HFF-Myc (cell line): ENCODE data around the gene FEM1C.

Experiments
- DNase-seq: peaks from one replicate; pipeline ENCODE4 v3.0.0-alpha.2; 2011; ENCODE audit warnings: low read depth; ENCODE audit errors: extremely low read depth
- H3K4me3 ChIP-seq: replicated peaks from 2 replicates; pipeline ENCODE4 v1.5.1; 2011; ENCODE audit warnings: low read depth, mild to moderate bottlenecking, control low read depth, low read length
- CTCF ChIP-seq: IDR thresholded peaks from 2 replicates; pipeline ENCODE4 v1.5.1; 2012; ENCODE audit warnings: mild to moderate bottlenecking, low read depth, low read length, control low read depth; ENCODE audit errors: missing control alignments

The FEM1C gene

GRCh38 chr5:115583474-115583873 lies 38.9 kb upstream of the FEM1C start:
- H3K4me3 ChIP-seq: no peak overlapping the region
- peak; percentile 27 for DNase-seq
- TF ChIP-seq CTCF: no peak

GRCh38 chr5:115580941-115581340 lies 36.4 kb upstream of the FEM1C start:
- TF ChIP-seq CTCF: no peak
- DNase-seq: no peak

GRCh38 chr5:115579747-115580173 lies 35.2 kb upstream of the FEM1C start:
- H3K4me3 ChIP-seq: no peak overlapping the region
- DNase-seq: no peak
- TF ChIP-seq CTCF: no peak

More at GRCh38 chr5:115580941-115581340, 36.4 kb upstream of the FEM1C start:
- no peak overlapping the region for H3K4me3 ChIP-seq

GRCh38 chr5:115579216-115579615 lies 34.6 kb upstream of the FEM1C start:
- no peak overlapping the region for H3K4me3 ChIP-seq
- DNase-seq: no peak
- no peak for TF ChIP-seq CTCF

GRCh38 chr5:115578657-115579056 lies 34.1 kb upstream of the FEM1C start:
- no peak for TF ChIP-seq CTCF
- DNase-seq: no peak
- H3K4me3 ChIP-seq: no peak overlapping the region

- no peak for TF ChIP-seq CTCF
- DNase-seq: no peak
Observed at GRCh38 chr5:115577741-115578140, 33.2 kb upstream of the FEM1C start.

GRCh38 chr5:115577329-115577728 lies 32.8 kb upstream of the FEM1C start:
- no peak for DNase-seq
- no peak for TF ChIP-seq CTCF
- no peak overlapping the region for H3K4me3 ChIP-seq

More at GRCh38 chr5:115577741-115578140, 33.2 kb upstream of the FEM1C start:
- no peak overlapping the region for H3K4me3 ChIP-seq
